GM06990 (cell line): ENCODE data around the gene ACAT2.
"Not testable (repeated sequence)": the region's sequence is repeated elsewhere in the genome, so short reads cannot be mapped to it uniquely, and the experiment has no call there.

Experiments
- DNase-seq: peaks from one replicate; pipeline ENCODE4 v3.0.0-alpha.2; 2011; ENCODE audit not compliant: insufficient read length; ENCODE audit errors: extremely low read depth
- H3K27me3 ChIP-seq: replicated peaks from 2 replicates; pipeline ENCODE4 v1.6.0; 2011; ENCODE audit warnings: low read length; ENCODE audit not compliant: control insufficient read depth, insufficient read depth
- H3K36me3 ChIP-seq: 2 replicates; pipeline ENCODE4 v1.5.1; 2011; ENCODE audit warnings: low read length; ENCODE audit not compliant: control insufficient read depth, insufficient read depth
- H3K4me3 ChIP-seq: replicated peaks from 2 replicates; pipeline ENCODE4 v1.5.1; 2011; ENCODE audit warnings: low read depth, mild to moderate bottlenecking, control low read depth, low read length
- TF ChIP-seq, protein P1 (sequence below): IDR thresholded peaks from 2 replicates; pipeline ENCODE4 v1.5.1; 2011; ENCODE audit warnings: low read length, control low read depth, mild to moderate bottlenecking, inconsistent platforms; ENCODE audit not compliant: insufficient read depth, poor library complexity, severe bottlenecking

Gene ACAT2

DNA sequence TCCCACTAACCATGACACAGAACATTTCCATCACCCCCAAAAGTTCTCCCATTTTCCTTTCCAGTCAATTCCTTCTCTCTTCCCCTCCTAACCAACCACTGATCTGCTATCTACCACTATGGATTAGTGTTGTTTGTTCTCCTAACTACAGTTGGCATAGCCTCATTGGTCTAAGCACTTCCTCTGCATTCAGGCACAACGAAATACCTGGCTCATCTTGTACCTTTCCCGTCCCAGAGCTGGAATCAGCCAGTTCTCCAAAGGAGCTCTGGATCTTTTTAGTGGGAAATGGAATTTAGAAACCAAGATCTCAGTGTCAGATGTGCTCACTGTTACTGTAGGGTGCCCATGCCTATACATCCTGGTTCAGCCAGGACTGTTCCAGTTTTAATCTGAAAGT lies 38.6 kb upstream of the ACAT2 start:
- Histone ChIP-seq H3K4me3 (no peak overlapping the region), H3K27me3 (no peaks in the 10 kb centered on the region), H3K36me3 (no peaks in the 10 kb centered on the region; the same call in none of the 2 replicates)
- DNase-seq, result no peak
- TF ChIP-seq, protein P1, sequence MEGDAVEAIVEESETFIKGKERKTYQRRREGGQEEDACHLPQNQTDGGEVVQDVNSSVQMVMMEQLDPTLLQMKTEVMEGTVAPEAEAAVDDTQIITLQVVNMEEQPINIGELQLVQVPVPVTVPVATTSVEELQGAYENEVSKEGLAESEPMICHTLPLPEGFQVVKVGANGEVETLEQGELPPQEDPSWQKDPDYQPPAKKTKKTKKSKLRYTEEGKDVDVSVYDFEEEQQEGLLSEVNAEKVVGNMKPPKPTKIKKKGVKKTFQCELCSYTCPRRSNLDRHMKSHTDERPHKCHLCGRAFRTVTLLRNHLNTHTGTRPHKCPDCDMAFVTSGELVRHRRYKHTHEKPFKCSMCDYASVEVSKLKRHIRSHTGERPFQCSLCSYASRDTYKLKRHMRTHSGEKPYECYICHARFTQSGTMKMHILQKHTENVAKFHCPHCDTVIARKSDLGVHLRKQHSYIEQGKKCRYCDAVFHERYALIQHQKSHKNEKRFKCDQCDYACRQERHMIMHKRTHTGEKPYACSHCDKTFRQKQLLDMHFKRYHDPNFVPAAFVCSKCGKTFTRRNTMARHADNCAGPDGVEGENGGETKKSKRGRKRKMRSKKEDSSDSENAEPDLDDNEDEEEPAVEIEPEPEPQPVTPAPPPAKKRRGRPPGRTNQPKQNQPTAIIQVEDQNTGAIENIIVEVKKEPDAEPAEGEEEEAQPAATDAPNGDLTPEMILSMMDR, result no peak

DNA sequence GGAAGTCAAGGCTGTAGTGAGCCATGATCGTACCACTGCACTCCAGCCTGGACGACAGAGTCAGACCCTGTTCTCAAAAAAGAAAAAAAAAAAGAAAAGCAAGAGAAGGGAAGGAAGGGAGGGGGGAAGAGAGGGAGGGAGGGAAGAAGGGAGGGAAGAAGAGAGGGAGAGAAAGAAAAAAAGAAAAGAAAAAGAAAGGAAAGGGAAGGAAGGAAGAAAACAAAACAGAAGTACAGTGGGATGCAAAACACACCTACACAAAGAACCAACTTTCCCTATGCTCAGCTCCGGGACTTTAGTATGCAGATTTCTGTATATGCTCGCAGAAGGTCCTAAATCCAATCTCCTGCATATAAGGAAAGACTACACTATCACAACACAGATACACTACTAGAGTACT lies 37.1 kb upstream of the ACAT2 start:
- no peaks in the 10 kb centered on the region; the same call in none of the 2 replicates for H3K36me3 ChIP-seq
- TF ChIP-seq, protein P1, result no peak
- H3K4me3 ChIP-seq, result no peak overlapping the region
- H3K27me3 ChIP-seq, result no peaks in the 10 kb centered on the region
- no peak for DNase-seq

DNA sequence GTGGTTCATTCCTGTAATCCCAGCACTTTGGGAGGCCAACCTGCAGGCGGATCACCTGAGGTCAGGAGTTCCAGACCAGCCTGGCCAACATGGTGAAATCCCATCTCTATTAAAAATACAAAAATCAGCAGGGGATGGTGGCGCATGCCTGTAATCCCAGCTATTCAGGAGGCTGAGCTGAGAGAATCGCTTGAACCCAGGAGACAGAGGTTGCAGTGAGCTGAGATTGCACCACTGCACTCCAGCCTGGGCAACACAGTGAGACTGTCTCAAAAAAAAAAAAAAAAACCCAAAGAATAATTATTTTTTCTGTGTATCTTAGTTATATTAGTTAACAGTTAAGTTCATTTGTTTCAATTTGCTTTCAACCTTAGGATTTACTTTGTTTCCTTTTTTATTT lies 36.6 kb upstream of the ACAT2 start:
- not testable (repeated sequence) for DNase-seq, H3K27me3 ChIP-seq, H3K4me3 ChIP-seq, H3K36me3 ChIP-seq

DNA sequence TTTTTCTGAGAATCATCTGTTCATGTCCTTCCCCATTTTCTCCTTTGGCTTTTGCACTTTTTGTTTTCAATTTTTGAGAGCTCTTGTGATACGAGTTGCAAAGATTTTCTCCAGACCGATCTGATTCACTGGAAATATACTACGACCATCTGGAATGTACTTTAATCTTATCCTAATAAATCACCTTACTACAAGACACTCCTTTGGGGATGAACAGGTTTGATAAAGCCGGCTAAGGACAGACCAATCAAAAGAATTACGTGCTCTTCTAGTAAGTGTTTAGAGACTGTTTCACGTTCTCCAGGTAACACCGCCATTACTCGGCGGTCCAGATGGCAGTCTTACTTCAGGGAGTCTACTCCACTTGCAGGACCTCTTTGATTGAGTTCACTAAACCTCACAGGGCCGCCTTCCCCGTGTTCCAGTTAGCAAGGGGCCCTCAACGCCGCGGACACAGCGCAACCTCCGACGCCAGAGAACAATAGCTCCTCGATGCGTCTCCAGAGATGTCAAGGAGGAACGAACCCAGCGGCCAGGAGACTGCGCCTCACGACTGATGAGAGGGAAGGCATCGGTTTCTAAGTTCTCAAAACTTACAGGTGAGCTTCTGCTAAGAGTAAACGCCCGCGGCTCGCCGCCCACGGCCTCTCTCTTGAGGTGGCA lies 35.5 kb upstream of the ACAT2 start:
- Histone ChIP-seq H3K36me3 (no peaks in the 10 kb centered on the region; the same call in none of the 2 replicates), H3K4me3 (peak overlapping the region; percentile 96), H3K27me3 (no peaks in the 10 kb centered on the region)
- TF ChIP-seq, protein P1, result no peak
- DNase-seq, result no peak

DNA sequence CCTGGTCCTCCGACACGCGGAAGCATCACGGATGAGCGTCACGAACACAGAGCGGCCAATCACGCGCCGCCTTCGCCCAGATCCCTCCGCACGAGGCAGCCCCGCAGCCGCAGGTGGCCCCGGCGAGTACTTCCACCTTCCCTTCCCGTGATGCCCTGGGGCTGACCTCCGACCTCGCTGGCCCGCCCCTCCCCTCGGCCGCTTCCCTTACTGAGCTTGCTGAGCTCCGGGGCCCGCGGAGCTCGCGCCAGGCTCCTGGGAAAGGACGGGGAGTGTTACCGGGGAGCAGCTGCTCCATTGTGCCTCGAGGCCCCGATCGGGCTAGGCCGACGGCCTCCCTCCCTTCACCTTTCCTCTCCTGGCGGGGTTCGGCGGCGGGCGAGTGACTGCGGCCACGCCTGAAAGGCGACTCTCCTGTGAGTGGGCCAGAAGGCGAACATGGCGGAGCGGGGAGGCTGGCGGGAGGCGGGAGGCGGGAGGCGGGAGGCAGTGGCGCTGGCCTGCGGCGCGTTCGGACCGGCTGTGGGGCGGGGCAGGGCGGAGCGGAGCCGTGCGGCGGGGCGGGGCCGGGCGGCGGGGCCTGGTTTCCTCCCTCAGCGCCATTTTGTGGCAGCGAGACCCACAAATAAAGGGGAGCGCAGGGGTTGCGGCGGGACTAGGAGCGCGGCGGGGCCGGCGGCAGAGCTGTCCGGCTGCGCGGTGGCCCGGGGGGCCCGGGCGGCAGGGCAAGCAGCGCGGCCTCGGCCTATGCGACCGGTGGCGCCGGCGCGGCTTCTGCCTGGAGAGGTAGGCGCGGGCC lies 34.7 kb upstream of the ACAT2 start, which contains the start of gene WTAP:
Gene WTAP (plus strand): TSS at position 589 of the 799 bp plus-strand sequence. CDS start 8,760 bp downstream, outside the sequence.
- TF ChIP-seq, protein P1, result no peak
- H3K4me3 ChIP-seq, result peak within 1 kb of the TSS; percentile 96
- peak; percentile 99 for DNase-seq
- H3K36me3 ChIP-seq, result no peaks in the 10 kb centered on the region; the same call in 1 of the 2 replicates
- no peaks in the 10 kb centered on the region for H3K27me3 ChIP-seq
